Esophagus squamous epithelium (tissue), 4 donors: ENCODE measurements around the gene LRRK2.
"Not testable (repeated sequence)": the region's sequence is repeated elsewhere in the genome, so short reads cannot be mapped to it uniquely, and the experiment has no call there.

Source experiments
- CTCF ChIP-seq, 6 experiments: fragments of 450-650 bp in 4 of 6; fragments of 200-600 bp in 2 of 6; sonication (generic) in 2 of 6; IDR thresholded peaks; one replicate each; pipeline ENCODE4 v1.5.1; 2016 to 2019; ENCODE audit warnings: antibody characterized with exemption in 6 of 6, mild to moderate bottlenecking in 4 of 6, moderate library complexity in 4 of 6
- POLR2A ChIP-seq, 4 donors: fragments of 450-650 bp; IDR thresholded peaks; one replicate each; pipeline ENCODE4 v1.6.1; 2017; ENCODE audit warnings: antibody characterized with exemption in 4 of 4, mild to moderate bottlenecking in 4 of 4, moderate library complexity in 3 of 4

GRCh38 chr12:40211186-40211585, 13.6 kb upstream of the LRRK2 start:
- not testable (repeated sequence) for TF ChIP-seq POLR2A, CTCF (IDR thresholded peaks at IDR 0.05)
